Measurements from ENCODE around the gene TK2. TPM values are rescaled to one million over a fixed set of nuclear protein-coding genes. Genes with fewer than 3 reads are reported as not detected.

TK2 gene
- total and polyA plus RNA-seq, 4 donors, result 10.5 to 31.9 (median 21.0) TPM

- TF ChIP-seq REST (IDR thresholded peaks at IDR 0.05) (no peak), CTCF (IDR thresholded peaks at IDR 0.05; ENCODE audit: low read depth, low read length, missing input control) (peak; percentile 85), HNF4A (conservative IDR thresholded peaks at IDR 0.05) (peak in 1 of 2 donors; percentile 28), NR2F2 (IDR thresholded peaks at IDR 0.05) (peak; percentile 23), ATF3 (IDR thresholded peaks at IDR 0.05) (no peak), FOXA1 (IDR thresholded peaks at IDR 0.05) (no peak), HNF4G (IDR thresholded peaks at IDR 0.05) (no peak), TAF1 (conservative IDR thresholded peaks at IDR 0.05) (no peak)
Observed at GRCh38 chr16:66478733-66479511, 71.0 kb downstream of the TK2 start (continued).

GRCh38 chr16:66477028-66477515 is 72.8 kb downstream of the TK2 start:
- H3K36me3 ChIP-seq (ENCODE audit: control insufficient read depth in 4 of 4, insufficient read depth in 3 of 4, low read depth in 1 of 4, low read length in 3 of 4), result no peaks in the 10 kb centered on the region
- no peak for DNase-seq (ENCODE audit: low spot score)
- H3K4me3 ChIP-seq (ENCODE audit: low read depth in 1 of 3, low read length in 3 of 3), result no peak overlapping the region
- H3K27ac ChIP-seq (ENCODE audit: low read depth in 1 of 2, low read length in 2 of 2), result no peak overlapping the region
- no peaks in the 10 kb centered on the region for H3K9me3 ChIP-seq (ENCODE audit: control insufficient read depth in 4 of 4, low read length in 3 of 4)
- peaks cover 0 to 5% (median under 1%) of the 10 kb centered on the region in 4 donors for H3K4me1 ChIP-seq (ENCODE audit: control insufficient read depth in 4 of 4, insufficient read depth in 4 of 4, low read length in 3 of 4)
- no peak for TF ChIP-seq HNF4G (IDR thresholded peaks at IDR 0.05)
- TF ChIP-seq HNF4A (conservative IDR thresholded peaks at IDR 0.05), result no peak
- no peak for TF ChIP-seq ATF3 (IDR thresholded peaks at IDR 0.05)
- no peak for TF ChIP-seq RAD21 (IDR thresholded peaks at IDR 0.05)
- TF ChIP-seq RXRA (IDR thresholded peaks at IDR 0.05), result no peak
- no peak for TF ChIP-seq GABPA (IDR thresholded peaks at IDR 0.05 in 1 of 2, conservative IDR thresholded peaks at IDR 0.05 in 1 of 2)
- TF ChIP-seq NR2F2 (IDR thresholded peaks at IDR 0.05), result no peak
- TF ChIP-seq SP1 (IDR thresholded peaks at IDR 0.05), result no peak
- TF ChIP-seq YY1 (IDR thresholded peaks at IDR 0.05), result no peak
- WGBS, result 63% methylated on average over 2 of the region's 2 CpGs
- no peak overlapping the region for H3K9ac ChIP-seq (ENCODE audit: low read depth in 1 of 2, low read length in 2 of 2)
- peaks cover 0 to 3% (median 0%) of the 10 kb centered on the region in 4 donors for H3K27me3 ChIP-seq (ENCODE audit: control insufficient read depth in 4 of 4, insufficient read depth in 4 of 4, low read length in 3 of 4)

Measured in liver (tissue), 9 donors.